Mesenchymal stem cell (in vitro differentiated cells and primary cell): ENCODE results near the gene SFN.
A peak's percentile ranks its signal among the peaks of the same experiment; 100 is the strongest.

Experiments
- DNase-seq: peaks from one replicate; pipeline ENCODE4 v3.0.0-alpha.2; 2013
- H2AFZ ChIP-seq: one replicate; pipeline ENCODE4 v1.6.1; 2013; ENCODE audit warnings: low read depth, mild to moderate bottlenecking, control low read depth, inconsistent platforms, low read length, moderate library complexity
- H2AK5ac ChIP-seq: 2 replicates; pipeline ENCODE4 v1.6.1; 2013; ENCODE audit warnings: low read length, moderate library complexity, mild to moderate bottlenecking, inconsistent platforms; ENCODE audit not compliant: severe bottlenecking
- H2BK120ac ChIP-seq: one replicate; pipeline ENCODE4 v1.6.1; 2013; ENCODE audit warnings: low read depth, mild to moderate bottlenecking, inconsistent platforms, low read length, moderate library complexity
- H2BK12ac ChIP-seq, 2 experiments: one replicate each; pipeline ENCODE4 v1.6.1; 2013; ENCODE audit warnings: inconsistent platforms in 2 of 2, low read length in 2 of 2, mild to moderate bottlenecking in 2 of 2, moderate library complexity in 2 of 2, control low read depth in 1 of 2
- H2BK15ac ChIP-seq: one replicate; pipeline ENCODE4 v1.6.1; 2013; ENCODE audit warnings: mild to moderate bottlenecking, low read depth, inconsistent platforms; ENCODE audit not compliant: poor library complexity, severe bottlenecking
- H2BK5ac ChIP-seq: 2 replicates; pipeline ENCODE4 v1.6.1; 2013; ENCODE audit warnings: low read depth, mild to moderate bottlenecking, low read length, control low read depth, inconsistent platforms; ENCODE audit not compliant: poor library complexity, severe bottlenecking
- H3K14ac ChIP-seq, 2 experiments: one replicate each; pipeline ENCODE4 v1.6.1; 2013; ENCODE audit warnings: inconsistent platforms in 2 of 2, low read length in 2 of 2, control low read depth in 1 of 2, mild to moderate bottlenecking in 1 of 2, moderate library complexity in 1 of 2
- H3K18ac ChIP-seq, 2 experiments: one replicate each; pipeline ENCODE4 v1.6.1; 2013; ENCODE audit warnings: inconsistent platforms in 2 of 2, low read length in 2 of 2, control low read depth in 1 of 2, low read depth in 1 of 2, mild to moderate bottlenecking in 1 of 2
- H3K23ac ChIP-seq, 2 experiments: one replicate each; pipeline ENCODE4 v1.6.1; 2013; ENCODE audit warnings: inconsistent platforms in 2 of 2, low read length in 2 of 2, mild to moderate bottlenecking in 2 of 2, moderate library complexity in 2 of 2, control low read depth in 1 of 2
- H3K27ac ChIP-seq: 2 replicates; pipeline ENCODE4 v1.5.1; 2013; ENCODE audit warnings: mild to moderate bottlenecking, moderate library complexity, low read length, control low read depth, inconsistent platforms; ENCODE audit not compliant: poor library complexity, severe bottlenecking
- H3K27me3 ChIP-seq, 2 experiments: 2 replicates each; pipeline versions ENCODE4 v1.6.1 to v1.7.0; 2013; ENCODE audit warnings: low read length in 2 of 2, mild to moderate bottlenecking in 2 of 2, moderate library complexity in 2 of 2, control low read depth in 1 of 2, inconsistent platforms in 1 of 2; ENCODE audit not compliant: control insufficient read depth in 1 of 2, insufficient read depth in 1 of 2
- H3K36me3 ChIP-seq, 2 experiments: 2 replicates each; pipeline versions ENCODE4 v1.6.1 to v1.7.0; 2013; ENCODE audit warnings: low read length in 2 of 2, control low read depth in 1 of 2, inconsistent platforms in 1 of 2, low read depth in 1 of 2, mild to moderate bottlenecking in 1 of 2; ENCODE audit not compliant: insufficient read depth in 2 of 2, control insufficient read depth in 1 of 2
- H3K4ac ChIP-seq, 2 experiments: one replicate each; pipeline ENCODE4 v1.6.1; 2013; ENCODE audit warnings: inconsistent platforms in 2 of 2, low read length in 2 of 2, mild to moderate bottlenecking in 2 of 2, moderate library complexity in 2 of 2, control low read depth in 1 of 2, low read depth in 1 of 2
- H3K4me1 ChIP-seq: 2 replicates; pipeline ENCODE4 v1.6.1; 2013; ENCODE audit warnings: low read depth, low read length, control low read depth; ENCODE audit not compliant: control insufficient read depth, insufficient read depth
- H3K4me2 ChIP-seq: 2 replicates; pipeline ENCODE4 v1.6.1; 2013; ENCODE audit warnings: low read length, mild to moderate bottlenecking, inconsistent platforms; ENCODE audit not compliant: poor library complexity, severe bottlenecking
- H3K4me3 ChIP-seq, 2 experiments: 2 replicates each; pipeline versions ENCODE4 v1.5.1 to v1.7.0; 2013; ENCODE audit warnings: low read length in 2 of 2, mild to moderate bottlenecking in 2 of 2, control low read depth in 1 of 2, low read depth in 1 of 2; ENCODE audit not compliant: insufficient read depth in 1 of 2
- H3K79me1 ChIP-seq: replicated peaks from 2 replicates; pipeline ENCODE4 v1.6.1; 2013; ENCODE audit warnings: mild to moderate bottlenecking, control low read depth, low read length, inconsistent platforms; ENCODE audit not compliant: poor library complexity, severe bottlenecking
- H3K9ac ChIP-seq: 2 replicates; pipeline ENCODE4 v1.7.0; 2013; ENCODE audit warnings: mild to moderate bottlenecking, low read length, moderate library complexity
- H3K9me3 ChIP-seq: 2 replicates; pipeline ENCODE4 v1.7.0; 2013; ENCODE audit warnings: mild to moderate bottlenecking, low read length; ENCODE audit not compliant: control insufficient read depth
- H4K8ac ChIP-seq: one replicate; pipeline ENCODE4 v1.6.1; 2013; ENCODE audit warnings: inconsistent platforms, mild to moderate bottlenecking, low read length, moderate library complexity
- H4K91ac ChIP-seq: one replicate; pipeline ENCODE4 v1.6.1; 2013; ENCODE audit warnings: mild to moderate bottlenecking, low read length, inconsistent platforms
- WGBS: methylation state at CpG from one replicate; pipeline ENCODE4 v1.1.7; 2013; ENCODE audit warnings: mixed read lengths; 5-methylcytosine and 5-hydroxymethylcytosine counted together

Gene SFN

DNA sequence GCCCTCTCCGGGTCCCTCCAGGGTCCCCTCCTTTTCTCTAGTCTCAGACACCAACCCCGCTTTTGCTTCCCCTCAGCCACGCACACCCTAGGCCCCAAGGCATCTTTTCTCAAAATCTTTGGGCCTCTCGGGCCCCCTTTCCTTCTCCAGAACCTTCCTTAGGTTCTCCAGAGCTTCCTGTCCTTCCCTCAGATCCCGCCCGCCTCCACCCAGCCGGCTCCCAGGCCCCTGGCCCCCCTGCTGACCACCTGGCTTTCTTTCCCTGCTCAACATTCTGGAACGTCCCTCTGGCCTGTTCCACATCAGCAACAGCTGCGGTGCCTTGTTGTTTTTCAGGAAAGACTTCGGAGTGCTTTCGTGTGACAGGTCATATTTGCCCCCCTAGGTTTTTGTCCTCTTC, 35.3 kb upstream of the SFN start:
- Histone ChIP-seq H2BK15ac (no peak overlapping the region), H3K4me1 (peaks cover 25% of the 10 kb centered on the region), H2AK5ac (no peak overlapping the region), H4K91ac (no peak overlapping the region), H2AFZ (no peak overlapping the region), H3K23ac (no peak overlapping the region), H3K79me1 (peaks cover 27% of the 10 kb centered on the region), H3K14ac (peak overlapping the region in 1 of 2 experiments; percentile 87), H3K27ac (no peak overlapping the region), H3K4ac (no peak overlapping the region), H2BK5ac (no peak overlapping the region), H3K18ac (no peak overlapping the region), H3K9me3 (no peaks in the 10 kb centered on the region), H3K9ac (peak overlapping the region; percentile 84), H3K4me2 (peak overlapping the region; percentile 97), H2BK120ac (peak overlapping the region; percentile 1), H4K8ac (no peak overlapping the region), H2BK12ac (no peak overlapping the region), H3K36me3 (peaks cover 12 to 14% of the 10 kb centered on the region in 2 experiments), H3K4me3 (peak overlapping the region; percentile 81 to 85), H3K27me3 (no peaks in the 10 kb centered on the region)
- 45% methylated on average over 10 of the region's 11 CpGs for WGBS
- no peak for DNase-seq

DNA sequence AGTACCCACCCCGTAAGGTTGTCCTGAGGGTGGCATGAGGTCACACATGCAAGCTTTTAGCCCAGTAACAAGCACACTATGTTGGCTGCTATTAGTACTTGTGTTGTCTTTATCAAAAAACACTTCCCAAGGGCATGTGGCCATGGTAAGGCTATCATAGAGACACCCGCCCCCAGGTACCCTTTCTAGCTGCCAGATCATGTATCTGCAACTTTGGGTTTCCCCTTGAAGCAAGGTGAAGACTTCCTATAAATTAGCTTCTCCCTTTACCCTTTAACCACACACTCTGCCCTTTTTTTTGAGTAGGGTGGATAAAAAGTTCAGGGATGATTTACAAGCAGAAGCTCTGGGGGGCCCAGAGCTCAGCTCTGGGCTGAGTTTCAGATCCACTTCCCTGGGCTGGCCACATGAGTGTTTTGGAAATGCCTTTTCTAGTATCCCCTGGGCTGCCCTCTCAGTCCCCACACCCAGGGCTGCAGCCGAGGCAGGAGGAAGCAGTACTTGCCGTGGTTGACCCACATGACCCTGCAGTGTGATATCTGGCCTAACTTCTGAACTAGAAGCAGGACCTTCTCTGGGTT, 34.4 kb upstream of the SFN start:
- Histone ChIP-seq H3K9me3 (no peaks in the 10 kb centered on the region), H2BK12ac (no peak overlapping the region), H3K9ac (peak overlapping the region; percentile 27)

DNA sequence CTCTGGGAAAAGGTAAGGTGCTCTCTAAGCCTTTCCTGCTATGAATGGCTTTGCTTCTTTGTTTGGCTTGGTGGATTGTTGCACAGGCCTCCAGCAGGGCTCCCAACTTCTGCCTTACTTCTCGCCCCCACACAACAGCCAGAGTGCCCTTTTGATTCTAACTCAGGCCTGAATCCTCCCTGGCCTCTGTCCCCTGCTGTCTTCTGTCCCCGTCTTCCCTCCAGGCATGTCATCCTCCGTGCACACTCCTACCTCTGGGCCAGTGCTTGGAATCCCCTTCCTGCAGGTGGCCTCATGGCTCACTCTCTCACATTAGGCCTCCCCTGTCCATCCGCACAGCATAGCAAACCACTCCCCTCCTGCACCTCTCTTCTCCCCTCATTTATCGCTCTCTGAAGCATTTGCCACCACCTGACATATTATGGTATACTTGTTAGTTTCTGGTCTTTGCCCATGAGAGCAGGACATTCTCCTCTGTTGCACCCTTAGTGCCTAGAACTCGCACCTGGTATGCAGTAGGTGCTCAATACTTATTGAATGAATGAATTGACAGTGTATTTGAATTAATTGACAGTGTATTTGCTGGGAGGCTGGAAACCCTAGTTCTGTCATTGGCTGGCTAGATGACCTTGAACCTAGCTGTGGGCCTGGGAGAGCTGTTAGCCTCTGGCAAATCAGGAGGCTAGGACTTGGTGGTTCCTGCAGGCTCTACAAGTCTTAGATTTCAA, 33.6 kb upstream of the SFN start:
- Histone ChIP-seq H3K23ac (no peak overlapping the region), H3K14ac (no peak overlapping the region), H2BK15ac (no peak overlapping the region), H3K9me3 (no peaks in the 10 kb centered on the region), H3K4me2 (no peak overlapping the region), H3K4me1 (peaks cover 33% of the 10 kb centered on the region), H2AK5ac (no peak overlapping the region), H3K27ac (no peak overlapping the region), H3K18ac (no peak overlapping the region), H3K4ac (no peak overlapping the region), H2AFZ (no peak overlapping the region), H2BK120ac (no peak overlapping the region), H3K4me3 (peak overlapping the region in 1 of 2 experiments; percentile 48), H4K91ac (no peak overlapping the region), H3K9ac (no peak overlapping the region), H3K27me3 (no peaks in the 10 kb centered on the region), H4K8ac (no peak overlapping the region), H3K79me1 (peaks cover 35% of the 10 kb centered on the region), H2BK5ac (no peak overlapping the region), H3K36me3 (peaks cover 27 to 31% of the 10 kb centered on the region in 2 experiments), H2BK12ac (no peak overlapping the region)
- no peak for DNase-seq
- WGBS, result 90% methylated on average over 4 of the region's 6 CpGs

More for the DNA sequence above, 34.4 kb upstream of the SFN start:
- Histone ChIP-seq H3K36me3 (peaks cover 18 to 23% of the 10 kb centered on the region in 2 experiments), H3K27me3 (no peaks in the 10 kb centered on the region), H2AFZ (no peak overlapping the region), H3K27ac (no peak overlapping the region), H2BK120ac (no peak overlapping the region), H3K4me2 (peak overlapping the region; percentile 26), H2AK5ac (peak overlapping the region; percentile 2), H3K4ac (no peak overlapping the region), H3K23ac (no peak overlapping the region), H3K4me3 (peak overlapping the region in 1 of 2 experiments; percentile 48), H3K14ac (no peak overlapping the region), H3K79me1 (peaks cover 29% of the 10 kb centered on the region), H4K91ac (no peak overlapping the region), H3K18ac (no peak overlapping the region), H4K8ac (no peak overlapping the region), H3K4me1 (peaks cover 29% of the 10 kb centered on the region), H2BK15ac (no peak overlapping the region), H2BK5ac (no peak overlapping the region)
- 60% methylated on average over 3 of the region's 4 CpGs for WGBS
- DNase-seq, result no peak

DNA sequence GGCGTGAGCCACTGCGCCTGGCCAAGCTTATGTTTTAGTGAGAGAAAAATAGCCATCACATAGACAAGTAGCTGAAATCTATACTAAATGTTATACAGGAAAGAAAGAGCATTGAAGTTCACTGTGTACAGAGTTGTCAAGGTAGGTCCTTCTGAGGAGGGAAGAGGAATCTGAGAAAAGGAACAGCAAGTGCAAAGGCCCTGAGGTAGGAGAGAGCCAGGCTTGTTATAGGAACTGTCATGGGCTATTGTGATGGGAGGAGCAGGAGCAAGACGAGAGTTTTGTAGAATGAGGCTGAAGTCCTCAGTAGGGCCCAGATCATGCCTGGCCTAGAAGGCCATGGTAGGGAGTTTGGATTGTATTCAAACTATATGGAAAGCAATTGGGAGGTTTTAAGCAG, 31.9 kb upstream of the SFN start:
- no peak overlapping the region for H2AFZ ChIP-seq
- no peak overlapping the region for H3K18ac ChIP-seq
- no peak overlapping the region for H3K4ac ChIP-seq
- no peak overlapping the region for H2BK120ac ChIP-seq
- WGBS, result 97% methylated on average over 1 of the region's 3 CpGs
- H3K23ac ChIP-seq, result peak overlapping the region; percentile 48 to 55
- no peak overlapping the region for H3K14ac ChIP-seq
- H2BK5ac ChIP-seq, result no peak overlapping the region
- H4K91ac ChIP-seq, result no peak overlapping the region
- no peak overlapping the region for H3K27ac ChIP-seq
- no peaks in the 10 kb centered on the region for H3K9me3 ChIP-seq
- peaks cover 37% of the 10 kb centered on the region for H3K79me1 ChIP-seq
- H2BK15ac ChIP-seq, result no peak overlapping the region
- H2BK12ac ChIP-seq, result no peak overlapping the region
- H4K8ac ChIP-seq, result no peak overlapping the region
- no peak for DNase-seq
- peaks cover 40 to 45% of the 10 kb centered on the region in 2 experiments for H3K36me3 ChIP-seq
- no peak overlapping the region for H3K4me3 ChIP-seq
- no peak overlapping the region for H3K9ac ChIP-seq
- no peak overlapping the region for H2AK5ac ChIP-seq
- peaks cover 29% of the 10 kb centered on the region for H3K4me1 ChIP-seq
- H3K27me3 ChIP-seq, result no peaks in the 10 kb centered on the region
- no peak overlapping the region for H3K4me2 ChIP-seq
